Upper lobe of left lung (tissue), 4 donors: ENCODE results near the gene GAST.

Source experiments
- EP300 ChIP-seq, 4 donors: sonication (generic); formaldehyde crosslinking; IDR thresholded peaks; one replicate each; pipeline ENCODE4 v1.5.1; 2017; ENCODE audit warnings: antibody characterized with exemption in 4 of 4, control low read depth in 2 of 4
- POLR2A ChIP-seq, 4 donors: fragments of 450-650 bp; IDR thresholded peaks; one replicate each; pipeline ENCODE4 v1.5.1; 2016 to 2017; ENCODE audit warnings: antibody characterized with exemption in 4 of 4, mild to moderate bottlenecking in 2 of 4
- POLR2AphosphoS5 ChIP-seq, 2 donors: sonication (generic); formaldehyde crosslinking; IDR thresholded peaks; one replicate each; pipeline ENCODE4 v1.5.1; 2017; ENCODE audit warnings: antibody characterized with exemption in 2 of 2
- TF ChIP-seq, protein P1 (sequence below), 6 experiments: fragments of 450-650 bp in 4 of 6; fragments of 200-600 bp in 2 of 6; sonication (generic) in 2 of 6; IDR thresholded peaks; one replicate each; pipeline ENCODE4 v1.5.1; 2016 to 2019; ENCODE audit warnings: antibody characterized with exemption in 6 of 6

DNA sequence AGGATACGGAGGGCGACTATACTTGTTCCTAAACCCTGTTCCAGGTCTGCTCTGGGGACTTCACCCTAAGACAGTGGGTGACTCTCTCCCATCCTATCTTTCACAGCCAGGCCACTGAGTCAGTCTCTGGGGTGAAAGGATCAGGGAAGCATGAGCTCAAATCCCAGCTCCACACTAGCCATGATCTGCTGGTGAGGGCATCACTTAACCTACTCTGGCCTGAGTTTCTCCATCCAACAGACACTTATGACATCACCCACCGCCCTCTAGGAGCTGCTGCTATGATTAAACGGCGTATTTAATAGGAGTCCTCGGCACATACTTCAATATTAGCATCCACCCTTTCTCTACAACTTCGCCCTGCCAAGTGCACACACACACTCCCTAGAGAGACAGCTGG lies 10.1 kb downstream of the GAST start:
- TF ChIP-seq, protein P1, sequence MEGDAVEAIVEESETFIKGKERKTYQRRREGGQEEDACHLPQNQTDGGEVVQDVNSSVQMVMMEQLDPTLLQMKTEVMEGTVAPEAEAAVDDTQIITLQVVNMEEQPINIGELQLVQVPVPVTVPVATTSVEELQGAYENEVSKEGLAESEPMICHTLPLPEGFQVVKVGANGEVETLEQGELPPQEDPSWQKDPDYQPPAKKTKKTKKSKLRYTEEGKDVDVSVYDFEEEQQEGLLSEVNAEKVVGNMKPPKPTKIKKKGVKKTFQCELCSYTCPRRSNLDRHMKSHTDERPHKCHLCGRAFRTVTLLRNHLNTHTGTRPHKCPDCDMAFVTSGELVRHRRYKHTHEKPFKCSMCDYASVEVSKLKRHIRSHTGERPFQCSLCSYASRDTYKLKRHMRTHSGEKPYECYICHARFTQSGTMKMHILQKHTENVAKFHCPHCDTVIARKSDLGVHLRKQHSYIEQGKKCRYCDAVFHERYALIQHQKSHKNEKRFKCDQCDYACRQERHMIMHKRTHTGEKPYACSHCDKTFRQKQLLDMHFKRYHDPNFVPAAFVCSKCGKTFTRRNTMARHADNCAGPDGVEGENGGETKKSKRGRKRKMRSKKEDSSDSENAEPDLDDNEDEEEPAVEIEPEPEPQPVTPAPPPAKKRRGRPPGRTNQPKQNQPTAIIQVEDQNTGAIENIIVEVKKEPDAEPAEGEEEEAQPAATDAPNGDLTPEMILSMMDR (IDR thresholded peaks at IDR 0.05) = no peak
- TF ChIP-seq POLR2A (IDR thresholded peaks at IDR 0.05) (no peak), POLR2AphosphoS5 (IDR thresholded peaks at IDR 0.05) (no peak), EP300 (IDR thresholded peaks at IDR 0.05) (no peak)
